HepG2 (cell line): Measurements from ENCODE around the gene STPG4. TPM values are rescaled to one million over a fixed set of nuclear protein-coding genes. Genes with fewer than 3 reads are reported as not detected.

Source experiments
- ARNT ChIP-seq: fragments of 450-650 bp; IDR thresholded peaks from 2 replicates; pipeline ENCODE4 v1.6.1; 2017
- CREB3 ChIP-seq: sonication (generic); formaldehyde crosslinking; IDR thresholded peaks from 2 replicates; pipeline ENCODE4 v1.5.0; 2020; ENCODE audit warnings: missing genetic modification reagents
- ELK4 ChIP-seq: sonication (generic); formaldehyde crosslinking; IDR thresholded peaks from 2 replicates; pipeline ENCODE4 v1.9.0; 2021; ENCODE audit warnings: missing genetic modification reagents, borderline replicate concordance
- GLMP ChIP-seq: sonication (generic); formaldehyde crosslinking; IDR thresholded peaks from 2 replicates; pipeline ENCODE4 v1.9.0; 2021; ENCODE audit warnings: missing genetic modification reagents, mild to moderate bottlenecking, borderline replicate concordance
- HINFP ChIP-seq: sonication (generic); formaldehyde crosslinking; IDR thresholded peaks from 2 replicates; pipeline ENCODE4 v1.4.0; 2020; ENCODE audit warnings: low read depth, mild to moderate bottlenecking, missing genetic modification reagents
- HNRNPLL ChIP-seq: fragments of 200-400 bp; formaldehyde crosslinking; IDR thresholded peaks from 2 replicates; pipeline ENCODE4 v1.6.1; 2017; ENCODE audit warnings: mild to moderate bottlenecking, low read depth, low read length; ENCODE audit not compliant: poor library complexity, severe bottlenecking
- KLF9 ChIP-seq: IDR thresholded peaks from 2 replicates; pipeline ENCODE4 v1.6.1; 2016; ENCODE audit warnings: low read depth
- NR2F1 ChIP-seq, 2 experiments: fragments of 450-650 bp in 1 of 2; formaldehyde crosslinking in 1 of 2; IDR thresholded peaks; 2 replicates each; pipeline versions ENCODE4 v1.5.0 to v1.6.1; 2016 to 2020; ENCODE audit warnings: mild to moderate bottlenecking in 1 of 2, missing compliant biosample characterization in 1 of 2, missing genetic modification reagents in 1 of 2, moderate library complexity in 1 of 2
- SMYD3 ChIP-seq: sonication (generic); formaldehyde crosslinking; IDR thresholded peaks from 2 replicates; pipeline ENCODE4 v1.8.1; 2023; ENCODE audit warnings: mild to moderate bottlenecking, missing genetic modification reagents
- STAG1 ChIP-seq: sonication (generic); formaldehyde crosslinking; IDR thresholded peaks from 2 replicates; pipeline ENCODE4 v1.4.0; 2020; ENCODE audit warnings: missing genetic modification reagents
- TBP ChIP-seq: sonication (generic); formaldehyde crosslinking; IDR thresholded peaks from 2 replicates; pipeline ENCODE4 v1.5.0; 2020; ENCODE audit warnings: missing genetic modification reagents
- ZMYM2 ChIP-seq: sonication (generic); formaldehyde crosslinking; IDR thresholded peaks from 2 replicates; pipeline ENCODE4 v1.8.0; 2022; ENCODE audit warnings: mild to moderate bottlenecking, missing genetic modification reagents
- ZNF414 ChIP-seq: sonication (generic); formaldehyde crosslinking; IDR thresholded peaks from 2 replicates; pipeline ENCODE4 v1.5.0; 2020; ENCODE audit warnings: missing genetic modification reagents
- ZNF646 ChIP-seq: sonication (generic); formaldehyde crosslinking; IDR thresholded peaks from 2 replicates; pipeline ENCODE4 v1.9.0; 2021; ENCODE audit warnings: mild to moderate bottlenecking, missing genetic modification reagents
- polyA plus RNA-seq, 8 experiments: library from polyadenylated mRNA; depleted of rRNA in 3 of 8; stranded (reverse) in 7 of 8; unstranded in 1 of 8; fragments of >200 nt; fragmentation: Illumina TruSeq in 4 of 8; extraction: Trizol in 4 of 8; gene quantifications; 2 replicates each; pipeline versions ENCODE4 v1.2.1 to v1.2.3, GENCODE V29; 2011 to 2016; ENCODE audit warnings: low read depth in 4 of 8, missing spikeins in 1 of 8, mixed read lengths in 1 of 8; ENCODE audit not compliant: insufficient read depth in 1 of 8
- total RNA-seq, 5 experiments: library from RNA; depleted of rRNA; stranded (reverse); fragments of >200 nt; fragmentation: Illumina TruSeq; extraction: Trizol; gene quantifications; 2 replicates each; pipeline ENCODE4 v1.2.3, GENCODE V29; 2016; ENCODE audit warnings: low read depth in 1 of 5

The STPG4 gene
- total and polyA plus RNA-seq, 2 of the 13 experiments (the other 11 are each of a cell fraction or from before 2014, with no cell fraction given): 0.11 to 0.15 TPM

- TF ChIP-seq ELK4 (no peak), TBP (CRISPR knock-in tag) (no peak), STAG1 (CRISPR knock-in tag) (peak; percentile 50), ZNF646 (CRISPR knock-in tag) (no peak; the same call in 1 of the 2 replicates), HNRNPLL (peak; percentile 44), NR2F1 (CRISPR knock-in tag; IDR thresholded peaks at IDR 0.05) (peak; percentile 93 to 96), ZNF414 (CRISPR knock-in tag) (peak; percentile 90; the same call in 1 of the 2 replicates), ZMYM2 (CRISPR knock-in tag) (peak; percentile 71; the same call in 1 of the 2 replicates), CREB3 (CRISPR knock-in tag) (no peak), HINFP (peak; percentile 70; the same call in 1 of the 2 replicates), SMYD3 (CRISPR knock-in tag) (0 out of 2 replicates have a peak, but pooled peaks have one; percentile 63), KLF9 (CRISPR knock-in tag) (peak; percentile 91; the same call in 1 of the 2 replicates), GLMP (no peak), ARNT (no peak)
Measured at GRCh38 chr2:47078541-47079482, 76.3 kb downstream of the STPG4 start (continued).
